Erythroblast (primary cell): ENCODE measurements around the gene ZNF223.

Experiments
- DNase-seq, 2 experiments: peaks; one replicate each; lab custom pipeline; 2025; lab: John Stamatoyannopoulos, UW
- GATA1 ChIP-seq: IDR thresholded peaks from 2 replicates; pipeline ENCODE4 v1.6.1; 2011; ENCODE audit warnings: low read depth, mild to moderate bottlenecking, control low read depth, low read length, moderate library complexity
- POLR2A ChIP-seq: IDR thresholded peaks from 2 replicates; pipeline ENCODE4 v1.6.1; 2011; ENCODE audit warnings: mild to moderate bottlenecking, low read length

ZNF223 gene

GRCh38 chr19:44109458-44109857 lies 57.6 kb downstream of the ZNF223 start:
- no peak for TF ChIP-seq GATA1
- TF ChIP-seq POLR2A = no peak
- DNase-seq = no peak

GRCh38 chr19:44111910-44112463 lies 60.2 kb downstream of the ZNF223 start:
- peak; percentile 52 to 84 for DNase-seq

DNA sequence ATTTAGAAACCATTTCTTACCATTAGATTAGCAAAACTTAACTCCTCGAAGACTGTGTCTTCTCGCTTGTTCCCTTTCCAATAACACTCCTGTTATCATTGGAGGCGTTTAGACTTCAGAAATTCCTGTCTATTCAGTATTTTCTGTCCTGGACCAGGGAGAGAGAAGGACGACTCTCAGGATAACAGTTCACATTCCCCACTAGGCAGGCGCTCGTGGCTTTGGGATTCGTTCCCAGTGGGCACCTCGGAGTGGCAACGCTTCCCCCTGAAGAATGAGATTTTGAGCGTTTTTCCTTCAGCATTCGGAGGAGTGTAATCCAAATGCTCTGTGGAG lies 60.9 kb downstream of the ZNF223 start:
- DNase-seq = no peak

More at GRCh38 chr19:44111910-44112463, 60.2 kb downstream of the ZNF223 start:
- TF ChIP-seq GATA1 (no peak), POLR2A (no peak)

GRCh38 chr19:44113138-44113783 lies 61.4 kb downstream of the ZNF223 start, which contains the start of gene ZNF225:
ZNF225 (plus strand) TSS chr19:44113399; CDS start chr19:44115828, 2,429 bp downstream.
- DNase-seq = peak; percentile 96 to 97
- TF ChIP-seq GATA1 (no peak), POLR2A (peak; percentile 72)

More for the DNA sequence above, 60.9 kb downstream of the ZNF223 start:
- TF ChIP-seq POLR2A = no peak
- TF ChIP-seq GATA1 = no peak

- TF ChIP-seq POLR2A = no peak
- TF ChIP-seq GATA1 = no peak
- peak; percentile 30 to 55 for DNase-seq
Measured at GRCh38 chr19:44113784-44114390, 62.1 kb downstream of the ZNF223 start.
